Tibial nerve (tissue), 3 donors: ENCODE data around the gene TUBGCP2.

Source experiments
- POLR2A ChIP-seq, 2 donors: fragments of 450-650 bp; IDR thresholded peaks; one replicate each; pipeline ENCODE4 v1.6.1; 2017; ENCODE audit warnings: antibody characterized with exemption in 2 of 2, mild to moderate bottlenecking in 2 of 2, moderate library complexity in 2 of 2
- TF ChIP-seq, protein P1 (sequence below), 5 experiments: fragments of 200-600 bp in 3 of 5; fragments of 450-650 bp in 2 of 5; sonication (generic) in 3 of 5; IDR thresholded peaks; one replicate each; pipeline ENCODE4 v1.5.1; 2016 to 2019; ENCODE audit warnings: antibody characterized with exemption in 5 of 5, mild to moderate bottlenecking in 3 of 5, moderate library complexity in 2 of 5

DNA sequence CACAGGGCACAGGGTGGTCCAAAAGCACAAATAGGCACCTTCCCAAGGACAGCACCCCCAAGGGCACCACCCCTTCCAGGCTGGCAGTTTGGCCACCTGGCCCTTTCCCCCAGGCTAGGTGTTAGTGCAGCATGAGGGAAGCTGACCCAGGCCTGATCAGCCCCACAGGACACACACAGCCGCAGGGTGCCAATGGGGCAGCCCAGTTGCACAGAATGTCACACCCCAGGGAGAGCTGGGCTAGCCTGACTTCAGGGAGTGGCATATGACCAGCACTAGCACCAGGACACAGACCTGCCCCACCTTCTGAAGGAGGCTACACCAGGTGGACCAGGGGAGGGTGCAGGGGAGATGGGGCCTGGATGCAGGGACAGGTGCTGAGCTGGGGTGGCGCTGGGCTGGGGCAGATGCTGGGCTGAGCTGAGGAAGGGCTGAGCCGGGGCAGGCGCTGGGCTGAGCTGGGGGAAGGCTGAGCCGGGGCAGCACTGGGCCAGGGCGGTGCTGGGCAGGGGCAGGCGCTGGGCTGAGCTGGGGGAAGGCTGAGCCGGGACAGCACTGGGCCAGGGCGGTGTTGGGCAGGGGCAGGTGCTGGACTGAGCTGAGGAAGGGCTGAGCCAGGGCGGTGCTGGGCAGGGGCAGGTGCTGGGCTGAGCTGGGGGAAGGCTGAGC lies 28.1 kb downstream of the TUBGCP2 start:
- TF ChIP-seq, protein P1, sequence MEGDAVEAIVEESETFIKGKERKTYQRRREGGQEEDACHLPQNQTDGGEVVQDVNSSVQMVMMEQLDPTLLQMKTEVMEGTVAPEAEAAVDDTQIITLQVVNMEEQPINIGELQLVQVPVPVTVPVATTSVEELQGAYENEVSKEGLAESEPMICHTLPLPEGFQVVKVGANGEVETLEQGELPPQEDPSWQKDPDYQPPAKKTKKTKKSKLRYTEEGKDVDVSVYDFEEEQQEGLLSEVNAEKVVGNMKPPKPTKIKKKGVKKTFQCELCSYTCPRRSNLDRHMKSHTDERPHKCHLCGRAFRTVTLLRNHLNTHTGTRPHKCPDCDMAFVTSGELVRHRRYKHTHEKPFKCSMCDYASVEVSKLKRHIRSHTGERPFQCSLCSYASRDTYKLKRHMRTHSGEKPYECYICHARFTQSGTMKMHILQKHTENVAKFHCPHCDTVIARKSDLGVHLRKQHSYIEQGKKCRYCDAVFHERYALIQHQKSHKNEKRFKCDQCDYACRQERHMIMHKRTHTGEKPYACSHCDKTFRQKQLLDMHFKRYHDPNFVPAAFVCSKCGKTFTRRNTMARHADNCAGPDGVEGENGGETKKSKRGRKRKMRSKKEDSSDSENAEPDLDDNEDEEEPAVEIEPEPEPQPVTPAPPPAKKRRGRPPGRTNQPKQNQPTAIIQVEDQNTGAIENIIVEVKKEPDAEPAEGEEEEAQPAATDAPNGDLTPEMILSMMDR (IDR thresholded peaks at IDR 0.05): no peak
- no peak for TF ChIP-seq POLR2A (IDR thresholded peaks at IDR 0.05)
